HL-60 (cell line): ENCODE data around the gene TMPO.
"Not testable (repeated sequence)": the region's sequence is repeated elsewhere in the genome, so short reads cannot be mapped to it uniquely, and the experiment has no call there.

Source experiments
- TF ChIP-seq, protein P1 (sequence below): IDR thresholded peaks from one replicate; pipeline ENCODE4 v1.5.1; 2011; ENCODE audit warnings: low read length, control low read depth, inconsistent platforms; ENCODE audit not compliant: insufficient read depth
- TF ChIP-seq, protein P2 (sequence below): IDR thresholded peaks from 2 replicates; pipeline ENCODE4 v1.6.1; 2012; ENCODE audit warnings: low read depth; ENCODE audit not compliant: insufficient replicate concordance

DNA sequence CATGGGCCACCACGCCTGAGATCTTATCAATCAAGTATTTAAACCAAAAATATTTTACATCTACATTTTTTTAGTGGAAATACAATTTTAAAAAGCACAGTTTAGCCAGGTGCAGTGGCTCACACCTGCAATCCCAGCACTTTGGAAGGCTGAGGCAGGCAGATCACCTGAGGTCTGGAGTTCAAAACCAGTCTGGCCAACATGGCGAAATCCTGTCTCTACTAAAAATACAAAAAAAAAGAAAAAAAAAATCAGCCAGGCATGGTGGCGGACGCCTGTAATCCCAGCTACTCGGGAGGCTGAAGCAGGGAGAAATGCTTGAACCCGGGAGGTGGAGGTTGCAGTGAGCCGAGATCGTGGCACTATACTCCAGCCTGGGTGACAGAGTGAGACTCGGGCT, 27.0 kb upstream of the TMPO start:
- TF ChIP-seq, protein P1, sequence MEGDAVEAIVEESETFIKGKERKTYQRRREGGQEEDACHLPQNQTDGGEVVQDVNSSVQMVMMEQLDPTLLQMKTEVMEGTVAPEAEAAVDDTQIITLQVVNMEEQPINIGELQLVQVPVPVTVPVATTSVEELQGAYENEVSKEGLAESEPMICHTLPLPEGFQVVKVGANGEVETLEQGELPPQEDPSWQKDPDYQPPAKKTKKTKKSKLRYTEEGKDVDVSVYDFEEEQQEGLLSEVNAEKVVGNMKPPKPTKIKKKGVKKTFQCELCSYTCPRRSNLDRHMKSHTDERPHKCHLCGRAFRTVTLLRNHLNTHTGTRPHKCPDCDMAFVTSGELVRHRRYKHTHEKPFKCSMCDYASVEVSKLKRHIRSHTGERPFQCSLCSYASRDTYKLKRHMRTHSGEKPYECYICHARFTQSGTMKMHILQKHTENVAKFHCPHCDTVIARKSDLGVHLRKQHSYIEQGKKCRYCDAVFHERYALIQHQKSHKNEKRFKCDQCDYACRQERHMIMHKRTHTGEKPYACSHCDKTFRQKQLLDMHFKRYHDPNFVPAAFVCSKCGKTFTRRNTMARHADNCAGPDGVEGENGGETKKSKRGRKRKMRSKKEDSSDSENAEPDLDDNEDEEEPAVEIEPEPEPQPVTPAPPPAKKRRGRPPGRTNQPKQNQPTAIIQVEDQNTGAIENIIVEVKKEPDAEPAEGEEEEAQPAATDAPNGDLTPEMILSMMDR, result not testable (repeated sequence)
- TF ChIP-seq, protein P2, sequence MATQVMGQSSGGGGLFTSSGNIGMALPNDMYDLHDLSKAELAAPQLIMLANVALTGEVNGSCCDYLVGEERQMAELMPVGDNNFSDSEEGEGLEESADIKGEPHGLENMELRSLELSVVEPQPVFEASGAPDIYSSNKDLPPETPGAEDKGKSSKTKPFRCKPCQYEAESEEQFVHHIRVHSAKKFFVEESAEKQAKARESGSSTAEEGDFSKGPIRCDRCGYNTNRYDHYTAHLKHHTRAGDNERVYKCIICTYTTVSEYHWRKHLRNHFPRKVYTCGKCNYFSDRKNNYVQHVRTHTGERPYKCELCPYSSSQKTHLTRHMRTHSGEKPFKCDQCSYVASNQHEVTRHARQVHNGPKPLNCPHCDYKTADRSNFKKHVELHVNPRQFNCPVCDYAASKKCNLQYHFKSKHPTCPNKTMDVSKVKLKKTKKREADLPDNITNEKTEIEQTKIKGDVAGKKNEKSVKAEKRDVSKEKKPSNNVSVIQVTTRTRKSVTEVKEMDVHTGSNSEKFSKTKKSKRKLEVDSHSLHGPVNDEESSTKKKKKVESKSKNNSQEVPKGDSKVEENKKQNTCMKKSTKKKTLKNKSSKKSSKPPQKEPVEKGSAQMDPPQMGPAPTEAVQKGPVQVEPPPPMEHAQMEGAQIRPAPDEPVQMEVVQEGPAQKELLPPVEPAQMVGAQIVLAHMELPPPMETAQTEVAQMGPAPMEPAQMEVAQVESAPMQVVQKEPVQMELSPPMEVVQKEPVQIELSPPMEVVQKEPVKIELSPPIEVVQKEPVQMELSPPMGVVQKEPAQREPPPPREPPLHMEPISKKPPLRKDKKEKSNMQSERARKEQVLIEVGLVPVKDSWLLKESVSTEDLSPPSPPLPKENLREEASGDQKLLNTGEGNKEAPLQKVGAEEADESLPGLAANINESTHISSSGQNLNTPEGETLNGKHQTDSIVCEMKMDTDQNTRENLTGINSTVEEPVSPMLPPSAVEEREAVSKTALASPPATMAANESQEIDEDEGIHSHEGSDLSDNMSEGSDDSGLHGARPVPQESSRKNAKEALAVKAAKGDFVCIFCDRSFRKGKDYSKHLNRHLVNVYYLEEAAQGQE, result not testable (repeated sequence)
